Measurements from ENCODE around the gene FAIM2.

The FAIM2 gene

DNA sequence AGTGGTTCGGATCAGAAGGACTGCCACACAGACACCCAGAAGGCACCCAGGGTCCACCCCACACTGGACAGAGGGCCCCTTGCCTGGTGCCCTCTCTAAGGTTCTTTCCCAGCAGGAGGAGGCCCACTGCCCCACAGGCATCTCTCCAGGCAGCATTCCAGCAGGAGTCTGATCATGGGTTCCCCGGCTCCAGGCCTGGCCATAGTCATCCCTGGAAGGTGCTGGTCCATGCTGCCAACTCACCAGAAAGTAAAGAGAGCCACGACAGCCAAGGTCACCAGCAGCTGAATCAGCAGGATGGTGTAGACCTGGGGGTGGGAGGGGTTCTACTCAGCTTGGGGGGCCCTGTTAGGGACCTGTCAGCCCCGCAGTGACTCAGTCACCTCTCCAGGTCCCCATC lies 6.4 kb downstream of the FAIM2 start:
- POLR2A ChIA-PET: no interaction called here
- Histone ChIP-seq H3K36me3 (ENCODE audit: control insufficient read depth in 2 of 2, insufficient read depth in 1 of 2, low read length in 2 of 2) (no peaks in the 10 kb centered on the region), H3K27ac (ENCODE audit: extremely low read depth, low read depth, low read length) (no peak overlapping the region), H3K4me3 (ENCODE audit: low read depth, low read length) (no peak overlapping the region), H3K9me3 (ENCODE audit: control insufficient read depth, insufficient read depth, low read depth, low read length) (no peaks in the 10 kb centered on the region), H3K4me1 (ENCODE audit: control insufficient read depth, insufficient read depth, low read length) (no peaks in the 10 kb centered on the region)
- CTCF ChIA-PET: interaction anchor here (0.7 kb wide), 1 partner anchor 9 kb away, joined by 3 read pairs; no protein-coding TSS in a partner anchor
- TF ChIP-seq ZIC2 (tag by site-specific recombination; IDR thresholded peaks at IDR 0.05): peak; percentile 36; the same call in 1 of the 2 replicates
- TF ChIP-seq ZNF324 (tag by site-specific recombination; IDR thresholded peaks at IDR 0.05): no peak

GRCh38 chr12:49895773-49896172 lies 7.9 kb downstream of the FAIM2 start:
- TF ChIP-seq ZNF596 (tag by site-specific recombination; IDR thresholded peaks at IDR 0.05): no peak
- no peak for TF ChIP-seq ZNF350 (tag by site-specific recombination; IDR thresholded peaks at IDR 0.05)
- no peak for TF ChIP-seq ZNF529 (tag by site-specific recombination; IDR thresholded peaks at IDR 0.05; ENCODE audit: insufficient replicate concordance)
- no peak for TF ChIP-seq ZNF184 (tag by site-specific recombination; IDR thresholded peaks at IDR 0.05)
- TF ChIP-seq ZNF585B (tag by site-specific recombination; IDR thresholded peaks at IDR 0.05): no peak
- TF ChIP-seq ZNF114 (tag by site-specific recombination; IDR thresholded peaks at IDR 0.05): no peak
- TF ChIP-seq ZSCAN16 (tag by site-specific recombination; IDR thresholded peaks at IDR 0.05): no peak
- no peak for TF ChIP-seq ZNF626 (tag by site-specific recombination; IDR thresholded peaks at IDR 0.05)
- TF ChIP-seq, protein P1, sequence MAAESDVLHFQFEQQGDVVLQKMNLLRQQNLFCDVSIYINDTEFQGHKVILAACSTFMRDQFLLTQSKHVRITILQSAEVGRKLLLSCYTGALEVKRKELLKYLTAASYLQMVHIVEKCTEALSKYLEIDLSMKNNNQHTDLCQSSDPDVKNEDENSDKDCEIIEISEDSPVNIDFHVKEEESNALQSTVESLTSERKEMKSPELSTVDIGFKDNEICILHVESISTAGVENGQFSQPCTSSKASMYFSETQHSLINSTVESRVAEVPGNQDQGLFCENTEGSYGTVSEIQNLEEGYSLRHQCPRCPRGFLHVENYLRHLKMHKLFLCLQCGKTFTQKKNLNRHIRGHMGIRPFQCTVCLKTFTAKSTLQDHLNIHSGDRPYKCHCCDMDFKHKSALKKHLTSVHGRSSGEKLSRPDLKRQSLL (tag by site-specific recombination; IDR thresholded peaks at IDR 0.05): no peak
- TF ChIP-seq ZBTB48 (tag by site-specific recombination; IDR thresholded peaks at IDR 0.05): no peak
- Histone ChIP-seq H3K9me3 (ENCODE audit: control insufficient read depth, insufficient read depth, low read depth, low read length) (no peaks in the 10 kb centered on the region), H3K4me1 (ENCODE audit: control insufficient read depth, insufficient read depth, low read length) (no peaks in the 10 kb centered on the region), H3K27ac (ENCODE audit: extremely low read depth, low read depth, low read length) (no peak overlapping the region), H3K4me3 (ENCODE audit: low read depth, low read length) (no peak overlapping the region), H3K36me3 (ENCODE audit: control insufficient read depth in 2 of 2, insufficient read depth in 1 of 2, low read length in 2 of 2) (no peaks in the 10 kb centered on the region)
- CTCF ChIA-PET: interaction anchor here (0.7 to 5.1 kb wide), 3 partner anchors 9 to 216 kb away, joined by 3 to 27 read pairs (median 3); partner anchors contain the start of gene COX14
- POLR2A ChIA-PET: no interaction called here

DNA sequence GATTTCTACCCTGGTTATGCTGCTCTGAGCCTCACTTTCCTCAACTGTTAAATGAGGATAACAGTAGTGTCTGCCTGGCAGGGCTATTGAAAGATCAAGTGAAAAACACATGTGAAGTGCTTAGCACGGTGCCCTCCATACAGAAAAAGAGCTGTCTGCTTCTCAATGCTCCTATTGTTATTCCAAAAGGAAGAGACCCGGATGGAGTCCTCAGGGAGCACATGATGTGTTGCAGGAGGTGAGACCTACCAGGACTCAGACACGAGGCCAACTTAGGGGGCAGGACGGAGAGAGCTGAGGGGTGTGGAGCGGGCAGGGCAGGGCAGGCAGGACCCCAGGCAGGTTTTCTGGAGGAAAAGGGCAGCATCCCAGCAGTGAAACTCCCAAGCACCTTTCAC lies 8.9 kb downstream of the FAIM2 start:
- no peaks in the 10 kb centered on the region for H3K4me1 ChIP-seq (ENCODE audit: control insufficient read depth, insufficient read depth, low read length)
- H3K27ac ChIP-seq (ENCODE audit: extremely low read depth, low read depth, low read length): no peak overlapping the region
- H3K4me3 ChIP-seq (ENCODE audit: low read depth, low read length): no peak overlapping the region
- POLR2A ChIA-PET: interaction anchor here (0.6 to 1.0 kb wide), 2 partner anchors 13 to 99 kb away, joined by 4 read pairs; no protein-coding TSS in a partner anchor
- CTCF ChIA-PET: interaction anchor here (0.5 to 5.1 kb wide), 8 partner anchors 24 to 1221 kb away, joined by 3 to 27 read pairs (median 6); partner anchors contain the start of gene COX14
- no peaks in the 10 kb centered on the region for H3K36me3 ChIP-seq (ENCODE audit: control insufficient read depth in 2 of 2, insufficient read depth in 1 of 2, low read length in 2 of 2)
- H3K9me3 ChIP-seq (ENCODE audit: control insufficient read depth, insufficient read depth, low read depth, low read length): no peaks in the 10 kb centered on the region
- no peak for TF ChIP-seq ZSCAN16 (tag by site-specific recombination; IDR thresholded peaks at IDR 0.05)
- no peak for TF ChIP-seq REPIN1 (tag by site-specific recombination; IDR thresholded peaks at IDR 0.05; ENCODE audit: low read depth)
- no peak for TF ChIP-seq ZSCAN23 (tag by site-specific recombination; IDR thresholded peaks at IDR 0.05)
- TF ChIP-seq KLF9 (tag by site-specific recombination; IDR thresholded peaks at IDR 0.05; ENCODE audit: low read depth): 0 out of 2 replicates have a peak, but pooled peaks have one; percentile 23

DNA sequence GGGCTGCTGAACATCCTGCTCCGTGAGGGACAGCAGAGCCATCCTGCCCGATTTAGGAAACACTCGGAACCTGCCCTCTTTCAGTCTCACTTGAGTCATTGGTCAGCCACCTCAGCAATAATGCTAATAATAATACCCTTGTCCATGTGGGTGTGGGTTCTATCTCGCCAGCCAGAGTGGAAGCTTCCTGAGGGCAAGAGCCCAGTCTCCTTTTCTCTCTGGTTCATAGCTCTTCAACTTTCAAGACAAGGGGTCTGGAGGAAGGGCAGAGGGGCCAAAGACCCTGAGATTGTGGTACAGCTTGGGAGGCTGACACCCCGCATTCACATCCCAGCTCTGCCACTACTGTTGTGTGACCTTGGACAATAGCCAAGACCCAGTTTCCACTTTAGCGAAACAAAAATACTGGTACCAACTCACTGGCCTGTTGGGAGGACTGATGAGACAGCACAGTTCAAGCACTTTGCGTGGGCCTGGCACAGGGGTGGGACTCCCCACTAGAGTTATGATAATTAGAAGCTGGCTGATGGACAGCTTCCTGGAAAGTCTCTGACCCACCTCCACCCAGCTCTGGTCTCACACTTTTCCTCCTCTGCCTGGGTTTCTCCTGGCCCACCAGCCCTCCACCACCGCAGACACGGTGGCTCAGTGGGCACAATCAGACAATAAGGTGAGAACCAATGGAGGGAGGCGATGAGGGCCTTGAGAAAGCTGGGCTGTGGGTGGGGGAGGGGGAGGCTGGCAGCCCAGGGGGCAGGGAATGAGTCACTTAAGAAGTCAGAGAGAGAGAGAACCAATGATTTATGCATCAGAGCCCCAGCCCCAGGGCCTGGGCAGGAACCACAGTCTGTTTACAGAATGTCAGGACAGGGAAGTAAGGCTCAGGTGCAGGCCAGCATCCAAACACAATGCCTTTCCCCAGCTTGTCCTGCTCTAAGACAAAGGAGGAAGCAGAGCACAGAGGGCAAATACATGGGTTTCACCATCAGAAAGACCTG lies 9.6 kb downstream of the FAIM2 start:
- no peaks in the 10 kb centered on the region for H3K36me3 ChIP-seq (ENCODE audit: control insufficient read depth in 2 of 2, insufficient read depth in 1 of 2, low read length in 2 of 2)
- TF ChIP-seq GLIS2 (tag by site-specific recombination; IDR thresholded peaks at IDR 0.05) (peak; percentile 59; the same call in 1 of the 2 replicates), TSHZ1 (tag by site-specific recombination; IDR thresholded peaks at IDR 0.05; ENCODE audit: borderline replicate concordance) (no peak; the same call in 1 of the 2 replicates)
- TF ChIP-seq, protein P2, sequence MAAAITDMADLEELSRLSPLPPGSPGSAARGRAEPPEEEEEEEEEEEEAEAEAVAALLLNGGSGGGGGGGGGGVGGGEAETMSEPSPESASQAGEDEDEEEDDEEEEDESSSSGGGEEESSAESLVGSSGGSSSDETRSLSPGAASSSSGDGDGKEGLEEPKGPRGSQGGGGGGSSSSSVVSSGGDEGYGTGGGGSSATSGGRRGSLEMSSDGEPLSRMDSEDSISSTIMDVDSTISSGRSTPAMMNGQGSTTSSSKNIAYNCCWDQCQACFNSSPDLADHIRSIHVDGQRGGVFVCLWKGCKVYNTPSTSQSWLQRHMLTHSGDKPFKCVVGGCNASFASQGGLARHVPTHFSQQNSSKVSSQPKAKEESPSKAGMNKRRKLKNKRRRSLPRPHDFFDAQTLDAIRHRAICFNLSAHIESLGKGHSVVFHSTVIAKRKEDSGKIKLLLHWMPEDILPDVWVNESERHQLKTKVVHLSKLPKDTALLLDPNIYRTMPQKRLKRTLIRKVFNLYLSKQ (tag by site-specific recombination; IDR thresholded peaks at IDR 0.05; ENCODE audit: borderline replicate concordance): no peak

More for the DNA sequence above, 9.6 kb downstream of the FAIM2 start:
- Histone ChIP-seq H3K4me3 (ENCODE audit: low read depth, low read length) (no peak overlapping the region), H3K4me1 (ENCODE audit: control insufficient read depth, insufficient read depth, low read length) (no peaks in the 10 kb centered on the region), H3K27ac (ENCODE audit: extremely low read depth, low read depth, low read length) (no peak overlapping the region), H3K9me3 (ENCODE audit: control insufficient read depth, insufficient read depth, low read depth, low read length) (no peaks in the 10 kb centered on the region)
- ChIA-PET POLR2A (interaction anchor here (0.6 to 1.0 kb wide), 3 partner anchors 12 to 100 kb away, joined by 4 to 7 read pairs (median 4); no protein-coding TSS in a partner anchor), CTCF (interaction anchor here (0.5 to 5.1 kb wide), 7 partner anchors 23 to 1222 kb away, joined by 3 to 27 read pairs (median 7); no protein-coding TSS in a partner anchor)

Data from HEK293 (cell line).